ENCODE results near the gene PITX2.

DNA sequence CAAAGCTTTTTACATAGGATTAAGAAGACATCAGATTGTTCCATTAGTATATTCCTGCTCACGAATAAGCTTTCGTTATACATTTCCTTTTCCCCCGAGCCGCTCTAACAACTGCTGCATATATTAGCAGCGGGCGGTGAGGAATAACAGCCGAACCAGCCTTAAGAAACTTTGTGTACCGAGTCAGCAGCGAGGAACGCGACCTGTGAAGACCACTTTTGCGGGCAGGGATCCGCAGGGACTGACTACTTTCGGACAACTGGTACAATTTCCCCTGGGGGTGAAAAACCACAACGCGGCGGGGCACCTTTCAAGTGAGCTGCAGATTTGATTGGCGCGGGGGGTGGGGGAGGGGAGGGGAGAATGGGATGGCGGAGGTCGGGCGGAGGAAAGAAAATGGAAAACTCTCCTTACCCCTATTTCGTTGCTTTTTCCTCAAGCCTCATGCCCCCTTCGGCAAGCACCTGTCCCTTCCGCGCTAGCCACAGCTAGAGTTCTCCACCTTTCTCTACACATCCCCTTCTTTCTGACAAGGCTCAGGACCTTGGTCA lies 5.9 kb upstream of the PITX2 start:
- no peak for TF ChIP-seq EZH2 (IDR thresholded peaks at IDR 0.05; ENCODE audit: insufficient read depth, poor library complexity, severe bottlenecking)
- no peak for TF ChIP-seq EZH2phosphoT487 (IDR thresholded peaks at IDR 0.05; ENCODE audit: insufficient read depth, low read depth)
